Smooth muscle cell of the brain vasculature (primary cell): ENCODE measurements around the gene LRRC2.
A peak's percentile ranks its signal among the peaks of the same experiment; 100 is the strongest.
"Not testable (repeated sequence)": the region's sequence is repeated elsewhere in the genome, so short reads cannot be mapped to it uniquely, and the experiment has no call there.

Experiments used
- DNase-seq: peaks from one replicate; pipeline ENCODE4 v3.0.0-alpha.2; 2012; ENCODE audit warnings: low read depth, low spot score

LRRC2 gene

DNA sequence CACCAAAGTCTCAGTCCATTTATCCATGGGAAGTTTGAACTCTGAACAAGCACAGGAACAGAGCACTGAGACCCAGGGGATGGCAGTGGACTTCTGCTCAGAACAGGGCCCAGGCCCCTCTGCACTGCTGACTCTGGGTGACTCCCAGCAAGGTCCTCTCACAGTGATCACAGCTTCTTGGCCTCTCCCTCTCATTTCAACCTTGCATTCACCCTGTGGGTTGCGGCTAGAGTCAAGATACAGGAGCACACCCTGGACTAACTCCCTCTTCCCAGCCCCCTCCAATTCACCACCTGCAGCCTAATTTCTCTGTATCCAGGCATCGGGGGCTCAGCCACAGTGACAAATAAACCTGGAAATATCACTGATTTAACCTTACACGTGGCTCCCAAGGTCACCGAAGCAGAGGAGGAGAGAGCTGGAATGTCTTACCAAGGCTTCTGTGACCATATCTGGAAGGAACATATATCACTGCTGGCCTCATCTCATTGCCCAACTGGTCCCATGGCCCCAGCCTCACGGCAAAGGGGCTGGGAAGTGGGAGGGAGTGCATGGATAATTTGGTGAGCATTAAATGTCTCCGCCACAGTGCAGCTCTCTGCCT lies 67.1 kb downstream of the LRRC2 start:
- no peak for DNase-seq

DNA sequence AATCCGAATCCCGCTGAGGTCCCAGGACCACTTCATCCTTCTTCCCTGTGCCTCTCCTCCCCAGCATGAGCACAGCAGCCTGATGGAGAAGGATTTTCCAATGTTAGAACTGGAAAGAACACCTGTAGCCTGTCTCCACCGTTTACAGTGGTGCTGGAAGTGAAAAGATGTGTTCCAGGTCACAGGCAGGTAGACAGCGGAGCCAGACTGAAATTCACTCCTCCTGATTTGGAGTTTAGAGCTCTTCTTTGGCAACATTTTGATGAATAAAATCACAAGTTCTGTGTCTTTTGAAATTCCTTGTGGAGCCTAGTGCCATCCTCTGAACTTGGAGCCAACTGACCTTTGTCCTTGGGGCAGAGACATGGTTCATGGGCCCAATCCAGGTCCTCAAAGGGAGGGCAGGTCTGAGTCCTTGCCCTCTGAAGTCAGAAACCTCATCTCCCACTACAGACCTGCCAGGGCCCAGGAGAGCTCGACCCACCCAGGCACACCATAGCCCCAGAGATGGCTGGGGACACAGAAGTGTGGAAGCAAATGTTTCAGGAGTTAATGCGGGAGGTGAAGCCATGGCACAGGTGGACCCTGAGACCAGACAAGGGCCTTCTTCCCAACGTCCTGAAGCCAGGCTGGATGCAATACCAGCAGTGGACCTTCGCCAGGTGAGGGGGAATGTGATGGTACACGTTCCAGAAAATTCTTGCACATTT lies 68.4 kb downstream of the LRRC2 start, which contains the start of gene RTP3:
Gene RTP3 (plus strand): TSS at position 421 of the 710 bp plus-strand sequence. CDS start 87 bp downstream, at position 508.
- no peak for DNase-seq

GRCh38 chr3:46496746-46497555 lies 69.2 kb downstream of the LRRC2 start:
- no peak for DNase-seq

DNA sequence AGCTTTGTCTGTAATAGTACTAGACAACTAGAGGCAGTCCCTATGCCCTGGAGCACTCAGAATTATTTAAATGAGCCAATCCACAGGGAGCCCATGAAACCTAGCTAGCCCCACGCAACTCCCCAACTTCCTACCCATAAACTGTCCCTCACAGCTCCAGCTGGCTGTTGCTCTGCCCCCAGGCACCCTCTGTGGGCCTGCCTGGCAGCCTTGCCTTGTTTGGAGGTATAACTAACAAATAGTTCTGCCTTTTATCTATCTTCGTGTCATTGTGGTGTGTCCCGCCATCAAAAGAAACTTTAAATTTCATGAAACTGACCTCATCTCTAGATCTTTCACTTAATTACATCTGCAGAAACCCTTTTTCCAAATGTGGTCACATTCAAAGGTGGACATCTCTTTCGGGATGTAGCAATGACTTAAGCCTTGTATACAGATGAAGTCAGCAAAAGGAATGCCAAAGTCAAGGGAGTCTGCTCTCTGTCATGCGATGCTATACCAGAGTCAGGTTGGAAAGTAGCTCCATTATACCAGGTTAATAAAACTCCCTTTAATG lies 70.1 kb downstream of the LRRC2 start:
- DNase-seq: no peak

- DNase-seq: not testable (repeated sequence)
These were observed 71.6 kb downstream of the LRRC2 start for GRCh38 chr3:46494491-46494890.

- DNase-seq: no peak
These were observed 73.1 kb downstream of the LRRC2 start for GRCh38 chr3:46492890-46493547.

DNA sequence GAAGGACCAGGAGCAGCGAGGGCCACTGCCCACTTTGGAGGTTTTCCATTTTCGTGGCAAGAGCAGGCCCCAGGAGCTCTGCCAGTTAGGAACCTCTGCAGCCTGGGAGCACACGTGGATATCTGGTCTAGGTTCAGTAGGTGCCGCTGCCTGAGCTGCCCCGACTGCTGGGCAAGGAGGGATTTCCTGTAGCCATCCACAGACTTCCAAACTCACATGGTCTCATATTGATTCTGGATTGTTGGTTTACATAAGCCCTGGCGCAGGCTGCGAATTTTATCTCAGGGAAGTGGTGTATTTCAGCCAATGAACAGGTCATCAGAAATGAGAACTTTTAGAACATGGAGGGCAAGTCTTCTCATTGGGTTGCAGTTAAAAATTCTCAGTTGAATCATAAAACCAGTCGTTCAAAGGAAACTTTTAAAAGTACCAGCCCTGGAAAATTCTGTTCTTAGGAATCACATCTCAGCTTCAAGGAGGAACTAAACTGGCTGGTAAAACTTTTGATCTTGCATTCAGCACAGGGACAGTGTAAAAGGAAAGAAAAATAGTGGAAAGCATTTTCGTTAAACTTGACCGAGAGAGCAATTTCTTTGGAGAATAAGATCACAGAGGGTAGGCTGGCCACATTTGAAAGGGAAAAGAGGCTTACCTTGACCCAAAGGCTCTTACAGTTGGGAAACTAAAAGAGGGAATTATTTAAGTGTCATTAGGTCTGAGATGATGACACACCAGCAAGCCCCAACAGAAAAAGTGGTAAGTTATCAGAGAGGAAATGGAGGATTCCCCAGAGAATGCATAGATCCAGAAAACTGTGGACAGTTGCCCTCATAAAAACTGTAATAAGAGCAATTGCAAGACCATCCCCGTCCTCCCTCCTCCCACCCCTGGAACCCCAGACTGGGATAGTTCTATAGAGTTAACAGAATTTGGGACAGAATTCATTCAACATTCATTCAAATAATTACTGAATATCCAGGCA lies 74.7 kb downstream of the LRRC2 start:
- DNase-seq: no peak

- DNase-seq: no peak
These were observed 75.6 kb downstream of the LRRC2 start for GRCh38 chr3:46490338-46491084.

DNA sequence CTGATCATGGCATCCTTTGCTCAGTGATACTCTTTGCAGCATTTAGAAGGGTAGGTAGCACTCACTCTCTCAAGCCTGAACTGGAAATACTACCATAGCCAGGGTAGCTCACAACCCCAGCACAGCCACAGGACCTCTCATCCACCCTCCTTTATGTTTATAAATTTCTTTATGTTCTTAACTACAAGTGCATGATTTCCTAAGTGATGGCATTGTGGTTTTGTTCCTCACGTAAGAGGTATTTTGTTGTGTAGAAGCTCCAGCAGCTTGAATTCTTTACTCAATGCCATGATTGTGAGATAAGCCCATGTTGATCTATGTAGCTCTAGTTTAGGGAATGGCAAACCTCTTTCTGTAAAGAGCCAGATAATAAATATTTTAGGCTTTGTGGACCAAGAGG lies 76.2 kb downstream of the LRRC2 start:
- DNase-seq: no peak

DNA sequence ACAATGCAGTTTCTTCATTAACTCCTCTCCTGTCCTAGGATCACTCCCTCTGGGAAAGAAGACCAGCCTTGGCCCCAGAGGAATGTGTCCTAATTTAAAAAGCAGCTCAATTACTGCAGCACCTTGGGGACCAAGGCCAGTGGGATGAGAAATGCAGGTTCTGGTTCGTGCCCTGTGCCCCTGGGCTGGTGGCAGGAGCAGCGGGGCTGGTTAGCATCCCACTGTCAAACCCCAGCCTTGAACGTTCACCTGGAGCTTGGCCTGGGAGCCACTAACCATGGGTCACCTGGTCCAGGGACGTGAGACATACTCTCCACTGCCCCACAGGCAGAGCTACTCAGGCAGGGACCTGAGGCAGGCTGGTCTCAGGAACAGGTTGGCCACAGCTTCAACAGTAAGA lies 76.7 kb downstream of the LRRC2 start:
- DNase-seq: no peak

DNA sequence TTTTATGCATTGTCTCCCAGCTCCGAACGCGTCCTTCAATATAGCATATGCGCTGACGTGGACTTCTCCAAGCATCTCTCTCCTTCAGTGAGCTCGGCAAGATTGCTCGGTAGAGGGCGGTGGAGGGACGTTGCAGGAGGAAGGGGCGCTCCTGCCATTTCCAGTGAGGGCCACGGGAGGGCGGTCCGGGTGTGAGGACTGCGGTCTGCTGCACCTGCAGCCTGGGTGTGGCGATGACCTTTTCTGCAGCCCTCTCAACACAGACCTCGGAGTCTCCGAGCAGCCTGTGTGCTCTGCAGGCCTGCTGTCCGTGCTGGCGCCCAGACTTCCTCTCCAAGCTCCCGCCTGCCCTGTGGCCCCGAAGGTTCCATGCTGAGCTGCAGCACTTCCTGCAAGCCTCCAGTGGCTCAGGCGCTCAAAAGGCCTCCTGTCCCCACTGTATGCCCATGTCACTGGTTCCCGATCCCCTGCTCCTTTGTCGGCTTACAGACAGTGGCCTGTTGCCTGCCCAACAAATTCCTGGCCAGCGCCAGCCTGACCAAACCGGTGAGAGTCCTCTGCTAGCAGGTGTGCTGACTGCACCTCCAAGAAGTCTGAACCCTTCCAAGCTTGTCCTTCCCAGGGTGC lies 77.3 kb downstream of the LRRC2 start:
- DNase-seq: peak; percentile 72

DNA sequence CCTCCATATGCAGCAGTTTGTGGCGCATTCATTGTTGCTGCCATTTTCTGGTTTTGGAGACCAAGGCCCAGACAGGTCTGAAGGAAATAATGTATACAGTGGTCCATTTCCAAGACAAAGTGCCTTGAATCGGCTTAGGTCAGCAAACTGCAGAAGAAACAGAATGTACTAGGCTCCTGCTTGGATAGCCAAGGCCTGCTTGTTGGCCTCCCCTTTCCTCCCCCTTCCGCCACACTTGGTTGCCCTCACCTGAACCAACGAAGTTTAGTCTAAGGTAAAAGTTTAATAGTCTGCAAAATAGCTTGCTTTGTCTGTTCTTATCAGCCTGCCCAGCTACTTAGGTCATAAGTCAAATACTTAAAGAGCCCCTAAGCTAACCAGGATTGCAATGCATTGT lies 80.3 kb downstream of the LRRC2 start:
- DNase-seq: no peak

GRCh38 chr3:46484911-46485778 lies 81.0 kb downstream of the LRRC2 start:
- no peak for DNase-seq

- DNase-seq: no peak
These were observed 81.7 kb downstream of the LRRC2 start for GRCh38 chr3:46484388-46484787.

GRCh38 chr3:46483825-46484224 lies 82.3 kb downstream of the LRRC2 start:
- no peak for DNase-seq

- DNase-seq: no peak
These were observed 83.3 kb downstream of the LRRC2 start for GRCh38 chr3:46482632-46483350.

GRCh38 chr3:46481636-46482035 lies 84.5 kb downstream of the LRRC2 start:
- no peak for DNase-seq
